Ramos (cell line): ENCODE results near the gene ASB6.

Source experiments
- in situ Hi-C: fragments of 300-500 bp; cut with MboI; formaldehyde crosslinking; loops from one replicate; pipeline ENCODE4 v1.14.3; 2022; ENCODE audit warnings: low sequenced_read_pairs; ENCODE audit not compliant: unreplicated experiment

ASB6 gene

GRCh38 chr9:129629251-129629820 is 12.6 kb downstream of the ASB6 start:
- in situ Hi-C loops: no loop called here

GRCh38 chr9:129628709-129629108 is 13.2 kb downstream of the ASB6 start:
- in situ Hi-C loops: no loop called here

DNA sequence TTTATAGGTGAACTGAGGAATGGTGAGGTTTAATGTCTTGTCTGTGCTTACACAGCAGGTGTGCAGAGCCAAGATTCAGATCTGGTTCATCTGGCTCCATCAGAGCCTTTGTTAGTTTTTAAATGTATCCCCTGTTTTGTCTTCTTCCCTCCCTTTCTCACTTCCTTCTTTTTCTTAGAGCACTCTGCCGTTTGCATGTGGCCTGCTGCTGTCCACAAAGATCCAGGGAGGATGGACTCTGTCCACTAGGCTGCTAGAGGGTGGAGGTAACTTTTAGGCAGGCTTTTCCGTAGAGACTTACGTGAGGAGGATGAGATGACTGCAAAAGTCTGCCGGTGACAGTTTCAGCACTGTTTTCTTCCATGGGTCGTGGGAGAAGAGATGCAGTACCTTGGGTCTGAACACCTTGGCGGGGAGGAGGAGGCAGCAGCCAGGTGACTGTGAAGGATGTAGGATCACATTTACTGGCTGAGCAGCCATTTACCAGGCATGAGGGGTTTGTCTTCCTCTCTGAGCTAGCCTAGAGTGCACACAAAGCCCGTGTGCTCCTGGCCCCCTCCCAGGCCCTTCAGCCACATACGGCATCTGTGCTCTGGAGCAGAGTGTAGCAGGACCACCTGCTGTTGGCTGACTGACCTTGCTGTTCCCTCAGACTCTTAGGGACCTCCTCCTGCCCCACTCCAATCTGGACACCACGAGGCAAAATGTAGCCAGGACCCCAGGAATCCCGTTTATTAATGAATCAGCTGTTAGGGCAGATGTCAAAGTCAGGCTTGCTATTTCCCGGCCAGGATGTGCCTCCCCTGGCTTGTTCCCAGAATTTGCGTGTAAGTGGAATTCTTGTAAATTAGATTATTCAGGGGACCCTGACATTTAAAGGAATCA is 14.2 kb downstream of the ASB6 start:
- in situ Hi-C loops: no loop called here

DNA sequence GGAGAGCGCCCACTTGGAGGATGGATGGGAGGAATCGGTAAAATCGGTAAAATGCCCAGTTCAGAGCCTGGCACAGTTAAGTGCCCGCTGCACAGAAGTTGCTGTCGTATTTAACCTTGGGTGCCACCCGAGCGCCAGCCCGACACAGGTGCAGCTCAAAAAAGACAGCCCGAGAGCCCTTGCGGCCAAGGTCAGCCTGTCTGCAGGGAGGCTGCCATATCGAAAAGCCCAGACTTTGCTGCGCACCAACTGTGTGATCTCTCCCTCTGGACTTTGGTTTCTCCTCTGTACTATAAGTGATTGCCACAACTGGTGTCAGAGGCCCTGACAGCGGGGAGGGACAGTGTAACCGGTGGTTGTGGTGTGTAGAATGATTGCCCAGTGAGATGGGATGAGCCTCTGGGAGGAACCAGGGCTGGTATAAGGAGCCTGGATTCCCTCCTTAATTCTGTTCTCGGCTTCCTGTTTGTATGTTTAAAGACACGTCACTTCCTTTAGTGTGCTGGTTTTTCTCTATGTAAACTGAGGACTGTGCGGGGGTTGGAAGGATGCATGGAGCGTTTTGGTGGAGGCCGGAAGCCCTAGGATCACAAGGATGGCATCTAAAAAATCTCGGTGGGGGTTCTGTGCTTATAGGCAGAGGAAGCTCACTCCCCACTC is 15.2 kb downstream of the ASB6 start:
- in situ Hi-C loops: no loop called here

DNA sequence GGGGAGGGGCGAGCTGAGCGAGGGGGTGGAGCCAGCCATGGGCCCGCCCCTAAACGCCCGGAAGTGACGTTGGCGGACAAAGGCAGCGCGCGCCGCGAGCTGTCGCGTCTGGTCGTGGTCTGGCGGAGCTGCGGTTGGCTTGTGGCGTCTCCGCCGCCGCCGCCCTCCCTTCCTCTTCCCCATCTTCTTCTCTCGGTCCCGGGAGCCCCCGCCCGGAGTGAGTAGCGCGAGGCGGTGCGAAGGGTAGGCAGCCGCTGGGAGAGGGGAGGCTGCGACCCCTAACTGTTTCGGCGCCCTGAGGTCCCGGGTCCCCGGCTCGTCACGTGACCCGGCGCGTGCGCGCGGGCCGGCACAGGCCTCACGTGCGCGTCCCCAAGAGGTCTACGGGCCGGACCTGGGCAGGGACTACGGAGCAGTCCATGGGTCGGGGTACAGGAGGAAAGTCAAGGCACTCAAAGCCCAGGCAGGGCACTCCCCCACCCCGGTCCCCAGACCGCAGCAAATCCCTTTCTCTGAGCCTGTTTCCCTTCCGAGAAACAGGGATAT is 15.8 kb downstream of the ASB6 start, which contains the start of gene NTMT1:
TSS of gene NTMT1 (plus strand) at position 85 of the 546 bp plus-strand sequence. CDS start 6,541 bp downstream, outside the sequence.
- in situ Hi-C loops: no loop called here

- in situ Hi-C loops: no loop called here
Measured at GRCh38 chr9:129624947-129625346, 17.0 kb downstream of the ASB6 start.

GRCh38 chr9:129624168-129624759 is 17.7 kb downstream of the ASB6 start:
- in situ Hi-C loops: no loop called here

- in situ Hi-C loops: no loop called here
Measured at GRCh38 chr9:129623331-129623730, 18.6 kb downstream of the ASB6 start.

- in situ Hi-C loops: no loop called here
Measured at GRCh38 chr9:129620669-129621295, 21.2 kb downstream of the ASB6 start, which contains the start of gene C9orf50. Gene C9orf50 (minus strand): TSS chr9:129621101. CDS start chr9:129620574, 527 bp downstream.

DNA sequence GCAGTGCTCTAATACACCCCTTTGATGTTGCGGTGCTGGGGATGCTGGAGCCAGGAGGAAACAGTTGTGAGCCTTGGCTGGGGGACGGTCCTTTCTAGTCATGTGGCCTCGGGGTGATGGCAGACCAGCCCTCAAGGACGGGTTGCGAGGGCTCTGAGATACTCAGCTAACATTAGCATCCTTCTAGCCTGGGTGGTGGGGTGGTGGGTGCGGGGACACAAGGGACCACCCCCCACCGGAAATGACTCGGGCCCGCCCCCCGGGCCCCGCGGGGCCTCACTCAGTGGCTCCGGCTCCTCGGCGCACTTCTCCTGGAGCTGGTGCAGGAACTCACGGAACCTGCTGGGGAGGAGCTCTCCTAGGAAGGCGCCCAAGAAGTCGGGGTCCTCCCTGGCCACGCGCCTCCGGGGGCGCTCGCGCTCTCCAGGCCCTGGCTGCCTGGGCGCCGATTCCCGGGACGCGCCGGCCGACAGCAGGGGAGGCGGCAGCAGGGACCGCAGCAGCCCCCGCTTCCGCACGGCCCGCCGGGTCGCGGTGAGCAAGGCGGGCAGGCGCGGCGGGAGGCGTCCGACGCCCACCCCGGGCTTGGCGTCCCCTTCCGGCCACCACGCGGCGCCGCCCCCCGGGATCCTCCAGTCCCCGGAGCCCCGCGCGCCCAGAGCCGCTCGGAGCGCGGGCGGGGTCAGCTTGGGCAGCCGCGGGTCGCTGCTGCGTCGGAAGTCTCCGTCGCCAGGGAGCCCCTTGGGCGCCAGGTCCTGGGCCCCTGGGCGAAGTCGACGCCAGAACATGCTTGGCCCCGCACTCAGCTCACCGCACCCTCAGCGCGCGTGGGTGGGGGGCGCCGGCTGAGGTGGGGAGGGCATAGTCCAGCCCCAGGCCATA is 21.9 kb downstream of the ASB6 start:
- in situ Hi-C loops: no loop called here

DNA sequence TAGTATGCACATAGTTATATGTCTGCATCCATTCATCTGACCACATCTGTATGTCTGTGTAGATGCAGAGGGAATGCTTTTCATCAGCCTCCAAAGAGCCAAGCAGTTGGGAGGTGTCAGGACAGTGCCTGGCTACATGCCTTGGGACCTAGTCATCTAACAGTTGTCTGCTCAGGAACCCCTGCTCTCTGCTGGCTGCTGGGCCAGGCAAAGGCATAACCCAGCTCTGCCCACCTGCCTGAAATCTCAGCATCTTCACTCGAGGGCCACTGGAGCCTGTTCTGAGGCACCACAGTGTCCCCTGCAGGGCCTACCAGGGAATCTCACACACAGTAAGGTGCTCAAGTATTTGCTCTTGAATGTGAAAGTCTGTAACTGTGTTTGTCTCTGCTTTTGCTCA is 24.8 kb downstream of the ASB6 start:
- in situ Hi-C loops: no loop called here

DNA sequence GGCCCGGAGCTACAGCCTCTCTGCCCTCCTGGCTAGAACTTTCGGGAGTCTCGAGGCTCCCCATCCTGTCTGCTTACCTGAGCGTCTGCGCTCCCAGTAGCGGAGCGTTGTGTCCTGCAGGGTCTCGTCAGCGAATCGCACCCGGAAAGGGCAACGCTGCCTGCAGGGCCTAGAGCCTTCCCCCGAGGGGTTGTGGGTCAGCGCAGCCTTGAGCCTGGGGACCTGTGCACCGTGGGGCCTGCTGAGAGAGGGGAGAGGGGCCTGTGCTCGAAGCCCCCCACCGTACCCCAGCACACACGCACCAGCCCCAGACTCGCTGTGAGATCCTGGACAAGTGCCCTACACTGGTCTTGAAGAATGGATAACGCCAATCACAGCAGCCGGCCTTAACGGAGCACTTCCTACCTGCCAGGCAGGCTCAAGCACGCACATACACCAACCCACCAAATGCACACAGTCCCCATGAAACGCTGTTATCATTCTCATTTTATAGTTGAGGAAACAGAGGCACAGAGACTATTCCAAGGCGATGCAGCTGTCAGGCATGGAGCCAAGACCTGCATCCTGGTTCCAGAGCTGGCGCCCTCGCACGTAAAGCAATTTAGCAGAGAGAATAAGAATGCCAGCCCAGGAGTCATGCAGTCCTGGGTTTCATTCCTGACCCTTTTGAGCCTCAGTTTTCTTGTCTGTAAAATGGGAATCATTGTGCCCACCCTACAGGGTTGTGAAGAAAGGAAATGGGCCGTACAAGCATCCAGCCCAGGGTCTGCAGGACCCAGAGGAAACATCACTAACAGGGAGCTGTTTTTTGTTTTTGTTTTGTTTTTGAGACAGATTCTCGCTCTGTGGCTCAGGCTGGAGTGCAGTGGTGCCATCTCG is 26.3 kb downstream of the ASB6 start:
- in situ Hi-C loops: no loop called here

DNA sequence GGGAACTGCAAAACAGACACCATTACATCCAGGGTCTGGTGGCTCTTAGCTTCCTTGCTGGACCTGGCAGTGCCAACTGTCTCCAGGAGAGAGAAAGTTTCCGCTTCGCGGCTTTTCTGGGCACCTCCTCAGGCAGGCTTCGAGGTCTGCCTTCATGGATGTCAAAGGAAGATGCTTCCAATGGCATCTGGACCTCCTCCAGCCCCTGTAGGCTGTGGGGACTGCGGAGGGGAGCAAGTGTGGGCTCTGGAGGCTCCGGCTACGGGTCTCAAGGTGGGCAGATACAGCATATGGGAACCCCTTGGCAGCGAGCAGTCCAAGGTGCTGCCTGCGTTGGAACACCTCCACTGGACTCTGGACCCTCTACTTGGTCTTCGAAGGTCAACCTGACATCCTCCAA is 27.0 kb downstream of the ASB6 start:
- in situ Hi-C loops: loop anchor here (5.0 kb wide), 1 partner anchor 483 kb away; no protein-coding TSS in a partner anchor

- in situ Hi-C loops: loop anchor here (5.0 kb wide), 1 partner anchor 481 kb away; no protein-coding TSS in a partner anchor
Measured at GRCh38 chr9:129613520-129614175, 28.3 kb downstream of the ASB6 start.

DNA sequence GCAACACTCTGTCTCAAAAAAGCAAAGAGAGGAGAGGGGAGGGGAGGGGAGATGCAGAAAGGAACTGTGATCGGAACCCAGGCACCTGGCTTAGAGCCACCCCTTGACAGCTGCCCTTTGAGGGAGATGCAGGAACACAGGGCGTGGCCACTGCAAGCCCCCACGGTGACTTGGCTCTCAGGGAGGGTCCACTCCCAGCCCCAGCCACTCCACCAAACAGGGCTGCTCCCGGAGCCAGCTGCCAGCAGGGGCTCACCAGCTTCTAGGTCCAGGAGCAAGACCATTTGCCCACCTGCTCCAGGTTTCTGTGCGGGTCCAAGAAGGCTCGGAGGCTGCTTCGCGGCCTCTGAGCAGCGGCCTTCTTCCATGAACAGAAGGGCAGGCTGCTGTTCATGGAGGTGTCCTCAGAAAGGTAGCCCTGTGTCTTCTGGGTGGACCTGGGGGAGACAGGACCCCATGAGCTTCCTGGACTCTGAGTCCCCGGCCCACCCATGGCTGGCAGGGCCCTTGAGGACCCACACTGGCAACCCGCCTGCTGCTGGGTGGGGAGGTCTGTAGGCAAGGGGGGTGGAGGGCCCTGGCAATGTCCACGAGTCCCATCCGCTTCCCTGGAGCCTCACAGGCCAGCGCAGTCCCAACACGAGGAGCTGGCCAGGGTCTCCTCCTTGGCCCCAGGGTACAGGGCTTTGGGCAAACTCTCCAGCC is 29.0 kb downstream of the ASB6 start:
- in situ Hi-C loops: loop anchor here (5.0 kb wide), 1 partner anchor 481 kb away; no protein-coding TSS in a partner anchor

GRCh38 chr9:129612123-129612522 is 29.8 kb downstream of the ASB6 start:
- in situ Hi-C loops: loop anchor here (5.0 kb wide), 1 partner anchor 480 kb away; no protein-coding TSS in a partner anchor
